ENCODE results near the gene PAPOLA. TPM values are rescaled to one million over a fixed set of nuclear protein-coding genes. Genes with fewer than 3 reads are reported as not detected.

The PAPOLA gene
- total and polyA plus RNA-seq, 2 of the 4 experiments (the other 2 are of a cell fraction) = 73.8 to 128 TPM

GRCh38 chr14:96507723-96508122 lies 5.5 kb downstream of the PAPOLA start:
- no peaks in the 10 kb centered on the region for H3K36me3 ChIP-seq (ENCODE audit: control insufficient read depth, insufficient read depth, low read length)
- ChIA-PET CTCF (no interaction called here), POLR2A (ENCODE audit: unreplicated experiment) (no interaction called here)
- 80% methylated on average over 5 of the region's 7 CpGs; no CpG with 5 or more reads in 1 of the 2 experiments for WGBS, 2 experiments (ENCODE audit: extremely low coverage in 2 of 2, insufficient read length in 1 of 2)
- H3K56ac ChIP-seq (ENCODE audit: extremely low read depth, insufficient read depth, low read length) = no peak overlapping the region
- no peak overlapping the region for H3K4ac ChIP-seq (ENCODE audit: low read depth, low read length)
- no peak overlapping the region for H2BK5ac ChIP-seq (ENCODE audit: low read depth, low read length, poor library complexity, severe bottlenecking)
- no peak overlapping the region for H2BK20ac ChIP-seq (ENCODE audit: low read depth, low read length)
- DNase-seq (no peak), ATAC-seq (ENCODE audit: low read depth) (no peak)
- H3K14ac ChIP-seq (replicated peaks; ENCODE audit: low read depth, low read length) = no peak overlapping the region
- H3K9me3 ChIP-seq (ENCODE audit: control insufficient read depth, insufficient read depth, low read length) = no peaks in the 10 kb centered on the region
- no peak overlapping the region for H2AFZ ChIP-seq (replicated peaks; ENCODE audit: low read length, poor library complexity)
- no peak overlapping the region for H3K18ac ChIP-seq (ENCODE audit: low read depth, low read length)
- dilution Hi-C loops (cut with HindIII; ENCODE audit: low sequenced_read_pairs, unreplicated experiment) = no loop called here
- no peak overlapping the region for H3K4me3 ChIP-seq (ENCODE audit: insufficient read depth, low read depth, low read length)
- H3K27ac ChIP-seq (ENCODE audit: insufficient read depth, low read length) = no peak overlapping the region
- intact Hi-C loops (cut with micrococcal nuclease) = loop anchor here (10.0 kb wide), 2 partner anchors 223 to 403 kb away; no protein-coding TSS in a partner anchor
- H2AK9ac ChIP-seq (replicated peaks; ENCODE audit: low read depth, low read length, poor library complexity) = no peak overlapping the region
- peaks cover 4 to 39% of the 10 kb centered on the region in 2 experiments; a peak in 3 of 4 replicates for H3K79me1 ChIP-seq (ENCODE audit: low read depth in 1 of 2, low read length in 2 of 2)
- H2BK120ac ChIP-seq (ENCODE audit: low read depth, low read length) = no peak overlapping the region
- no peak overlapping the region for H4K8ac ChIP-seq (ENCODE audit: low read depth in 2 of 2, low read length in 2 of 2)
- no peak overlapping the region for H2BK15ac ChIP-seq (ENCODE audit: low read depth, low read length)
- no peak overlapping the region for H4K5ac ChIP-seq (ENCODE audit: low read depth, low read length)
- BruUV-seq (replicated peaks) = no TSS peak
- TF ChIP-seq SMC3 (IDR thresholded peaks at IDR 0.05; ENCODE audit: low read depth, low read length) (no peak), FOS (IDR thresholded peaks at IDR 0.05; ENCODE audit: low read depth, low read length) (no peak), NFE2L2 (IDR thresholded peaks at IDR 0.05; ENCODE audit: low read depth, low read length) (no peak), BHLHE40 (IDR thresholded peaks at IDR 0.05; ENCODE audit: low read depth, low read length) (no peak), RCOR1 (IDR thresholded peaks at IDR 0.05; ENCODE audit: insufficient replicate concordance, low read length) (no peak), CTCF (conservative IDR thresholded peaks at IDR 0.05; ENCODE audit: low read depth, low read length) (no peak), MXI1 (IDR thresholded peaks at IDR 0.05; ENCODE audit: borderline replicate concordance, low read depth, low read length) (no peak), USF2 (IDR thresholded peaks at IDR 0.05; ENCODE audit: low read depth, low read length) (no peak), MAZ (IDR thresholded peaks at IDR 0.05; ENCODE audit: borderline replicate concordance, low read depth, low read length) (no peak), RFX5 (IDR thresholded peaks at IDR 0.05; ENCODE audit: low read depth, low read length) (no peak), MAFK (IDR thresholded peaks at IDR 0.05; ENCODE audit: low read depth, low read length) (no peak), ELK1 (IDR thresholded peaks at IDR 0.05; ENCODE audit: borderline replicate concordance, low read depth, low read length) (no peak), RAD21 (IDR thresholded peaks at IDR 0.05; ENCODE audit: low read length) (no peak), CHD1 (IDR thresholded peaks at IDR 0.05; ENCODE audit: low read depth, low read length) (no peak)
- H3K4me2 ChIP-seq (ENCODE audit: low read depth, low read length) = no peak overlapping the region
- H4K91ac ChIP-seq (ENCODE audit: insufficient read depth, low read depth, low read length) = no peak overlapping the region
- H3K27me3 ChIP-seq (ENCODE audit: control insufficient read depth, insufficient read depth, low read length) = no peaks in the 10 kb centered on the region
- in situ Hi-C loops (cut with MboI; ENCODE audit: low sequenced_read_pairs) = no loop called here
- H3K9ac ChIP-seq (ENCODE audit: low read depth, low read length) = no peak overlapping the region
- H3K23ac ChIP-seq (ENCODE audit: low read depth, low read length) = no peak overlapping the region
- H3K9me1 ChIP-seq (ENCODE audit: insufficient read depth, low read length) = peaks cover 8% of the 10 kb centered on the region
- peaks cover 93% of the 10 kb centered on the region for H4K20me1 ChIP-seq (ENCODE audit: insufficient read depth, low read length)
- no peak overlapping the region for H2AK5ac ChIP-seq (ENCODE audit: low read depth, low read length)
- peaks cover 8% of the 10 kb centered on the region for H3K4me1 ChIP-seq (ENCODE audit: control insufficient read depth, insufficient read depth, low read length)

All from IMR-90 (cell line).